Endothelial cell of umbilical vein (primary cell): ENCODE results near the gene AATF. TPM values are rescaled to one million over a fixed set of nuclear protein-coding genes. Genes with fewer than 3 reads are reported as not detected.

Experiments
- BruUV-seq: library from RNA; stranded (reverse); fragments of 400-500 nt; replicated peaks from 2 replicates; lab custom pipeline; 2021; lab: Mats Ljungman, UMichigan
- CTCF ChIA-PET: fragments of 300-600, 350-600 bp; sonication (Branson Sonifier 250); formaldehyde crosslinking; loops from one replicate; lab custom pipeline; 2021; ENCODE audit warnings: antibody characterized with exemption, inconsistent platforms; lab: Charles Lee
- POLR2A ChIA-PET: fragments of 300-600, 350-600 bp; sonication (Branson Sonifier 250); formaldehyde crosslinking; loops from one replicate; lab custom pipeline; 2021; ENCODE audit warnings: antibody characterized with exemption, inconsistent platforms; lab: Charles Lee
- DNase-seq: peaks from one replicate; pipeline ENCODE4 v3.0.0-alpha.2; 2011; ENCODE audit warnings: low read depth, low spot score
- FAIRE-seq: peaks from 2 replicates; lab custom pipeline; 2011; peaks lifted over from hg19 to GRCh38; lab: Jason Lieb, UNC
- H2AFZ ChIP-seq: 2 replicates; pipeline ENCODE4 v1.6.0; 2012; ENCODE audit warnings: low read depth, low read length, control low read depth, inconsistent platforms
- H3K27ac ChIP-seq: 2 replicates; pipeline ENCODE4 v1.5.1; 2011; ENCODE audit warnings: low read depth, mild to moderate bottlenecking, control low read depth, low read length, moderate library complexity; ENCODE audit not compliant: insufficient read depth
- H3K27me3 ChIP-seq, 2 experiments: 2 replicates each; pipeline versions ENCODE4 v1.6.0 to v1.6.1; 2011; ENCODE audit warnings: low read length in 2 of 2, mixed read lengths in 1 of 2; ENCODE audit not compliant: control insufficient read depth in 2 of 2, insufficient read depth in 2 of 2
- H3K36me3 ChIP-seq, 2 experiments: 2 replicates in 1 of 2; 3 replicates in 1 of 2; pipeline ENCODE4 v1.5.1; 2011; ENCODE audit warnings: low read length in 2 of 2, mild to moderate bottlenecking in 1 of 2, moderate library complexity in 1 of 2; ENCODE audit not compliant: control insufficient read depth in 2 of 2, insufficient read depth in 2 of 2; ENCODE audit errors: extremely low read depth in 1 of 2
- H3K4me1 ChIP-seq: 3 replicates; pipeline ENCODE4 v1.5.1; 2011; ENCODE audit warnings: mild to moderate bottlenecking, low read length; ENCODE audit not compliant: control insufficient read depth, insufficient read depth; ENCODE audit errors: extremely low read depth
- H3K4me2 ChIP-seq: 2 replicates; pipeline ENCODE4 v1.6.1; 2011; ENCODE audit warnings: low read length, control low read depth, mixed read lengths; ENCODE audit not compliant: insufficient read depth
- H3K4me3 ChIP-seq, 3 experiments: fragments of 200-600 bp in 1 of 3; sonication (generic), shearing (Covaris generic) in 1 of 3; replicated peaks in 1 of 3; 2 replicates each; pipeline ENCODE4 v1.5.1; 2011 to 2016; ENCODE audit warnings: control low read depth in 3 of 3, low read length in 3 of 3, mild to moderate bottlenecking in 2 of 3, inconsistent platforms in 1 of 3, low read depth in 1 of 3, moderate library complexity in 1 of 3; ENCODE audit not compliant: insufficient read depth in 1 of 3
- H3K79me2 ChIP-seq: 2 replicates; pipeline ENCODE4 v1.6.0; 2012; ENCODE audit warnings: low read length, inconsistent platforms; ENCODE audit not compliant: control insufficient read depth, insufficient read depth
- H3K9ac ChIP-seq: replicated peaks from 2 replicates; pipeline ENCODE3; 2011; ENCODE audit warnings: low read length, control low read depth; ENCODE audit not compliant: insufficient read depth; ENCODE audit errors: extremely low read depth
- H3K9me1 ChIP-seq: replicated peaks from 3 replicates; pipeline ENCODE4 v1.6.0; 2011; ENCODE audit warnings: mild to moderate bottlenecking, low read length; ENCODE audit not compliant: control insufficient read depth, insufficient read depth; ENCODE audit errors: extremely low read depth
- H3K9me3 ChIP-seq: replicated peaks from 2 replicates; pipeline ENCODE4 v1.5.1; 2012; ENCODE audit warnings: low read length, inconsistent platforms; ENCODE audit not compliant: control insufficient read depth, insufficient read depth
- H4K20me1 ChIP-seq: replicated peaks from 2 replicates; pipeline ENCODE3; 2011; ENCODE audit warnings: mild to moderate bottlenecking, low read length; ENCODE audit not compliant: control insufficient read depth, insufficient read depth; ENCODE audit errors: extremely low read depth
- EZH2 ChIP-seq: IDR thresholded peaks from 2 replicates; pipeline ENCODE4 v1.6.1; 2012; ENCODE audit warnings: borderline replicate concordance, low read depth, mild to moderate bottlenecking, moderate library complexity, low read length, inconsistent platforms; ENCODE audit not compliant: severe bottlenecking
- FOS ChIP-seq: IDR thresholded peaks from 2 replicates; pipeline ENCODE4 v1.6.1; 2011; ENCODE audit warnings: mild to moderate bottlenecking, low read length, moderate library complexity, borderline replicate concordance; ENCODE audit not compliant: insufficient read depth
- GATA2 ChIP-seq: IDR thresholded peaks from 2 replicates; pipeline ENCODE4 v1.7.0; 2011; ENCODE audit warnings: low read depth, mild to moderate bottlenecking, moderate library complexity, mixed read lengths, low read length; ENCODE audit not compliant: insufficient read length, insufficient read depth
- MYC ChIP-seq: IDR thresholded peaks from one replicate; pipeline ENCODE4 v1.6.1; 2011; ENCODE audit warnings: mild to moderate bottlenecking, low read depth, low read length
- POLR2A ChIP-seq: IDR thresholded peaks from 2 replicates; pipeline ENCODE4 v1.6.1; 2012; ENCODE audit warnings: low read depth, mild to moderate bottlenecking, control low read depth, low read length
- POLR2AphosphoS5 ChIP-seq: IDR thresholded peaks from 2 replicates; pipeline ENCODE4 v1.6.1; 2012; ENCODE audit warnings: low read depth, mild to moderate bottlenecking, control low read depth, low read length, moderate library complexity; ENCODE audit not compliant: insufficient read depth
- dilution Hi-C: fragments of 300-500 bp; cut with MboI; formaldehyde crosslinking; loops from one replicate; pipeline ENCODE4 v1.15.0; 2019; ENCODE audit warnings: low sequenced_read_pairs; ENCODE audit not compliant: extremely low pct_ligation_motif_present
- intact Hi-C: fragments of 100-400 bp; cut with micrococcal nuclease; formaldehyde crosslinking; loops from one replicate; pipeline ENCODE4 v1.10.0; 2022
- polyA plus RNA-seq, 4 experiments: library from polyadenylated mRNA; depleted of rRNA in 3 of 4; stranded (reverse) in 3 of 4; unstranded in 1 of 4; fragments of >200 nt; gene quantifications; 2 replicates each; pipeline versions ENCODE4 v1.2.1 to v1.2.3, GENCODE V29; 2011 to 2012; ENCODE audit warnings: missing spikeins in 1 of 4
- total RNA-seq: library from RNA; stranded (reverse); gene quantifications from 2 replicates; pipeline ENCODE4 v1.2.3, GENCODE V29; 2021
- TF ChIP-seq, protein P1 (sequence below), 2 donors: IDR thresholded peaks; 1 replicate in 1 of 2; 2 replicates in 1 of 2; pipeline ENCODE4 v1.5.1; 2011; ENCODE audit warnings: low read length in 2 of 2, mild to moderate bottlenecking in 2 of 2, moderate library complexity in 2 of 2, control low read depth in 1 of 2, inconsistent platforms in 1 of 2, low read depth in 1 of 2; ENCODE audit not compliant: insufficient read depth in 1 of 2; ENCODE audit errors: extremely low read depth in 1 of 2

The AATF gene
- total and polyA plus RNA-seq, 2 donors (not counting 3 experiments of a cell fraction or from before 2014, with no cell fraction given): 15.7 to 47.2 TPM

DNA sequence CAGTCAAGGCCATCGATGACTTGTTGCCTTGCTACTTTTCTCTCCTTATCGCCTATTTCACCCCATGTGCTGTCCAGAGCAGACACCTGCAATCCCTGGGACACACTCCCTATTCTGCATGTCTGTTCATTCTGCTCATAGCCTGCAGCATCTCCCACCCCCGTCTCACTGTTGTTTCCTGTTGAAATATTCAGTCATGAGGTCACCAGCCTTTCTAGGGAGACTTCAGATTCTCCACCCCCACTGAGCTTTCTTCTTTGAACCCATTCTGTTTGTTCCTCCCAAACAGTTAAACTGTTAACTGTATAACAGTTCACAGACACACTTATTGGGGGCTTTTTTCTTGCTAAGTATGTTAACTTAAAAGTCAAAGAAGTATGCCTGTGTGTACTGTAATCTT lies 94.4 kb downstream of the AATF start:
- dilution Hi-C loops (no loop called here), intact Hi-C loops (no loop called here)
- H3K9me1 ChIP-seq: no peaks in the 10 kb centered on the region
- H3K4me2 ChIP-seq: no peak overlapping the region
- H3K4me3 ChIP-seq: no peak overlapping the region
- H3K27ac ChIP-seq: no peak overlapping the region
- no TSS peak for BruUV-seq
- no peak overlapping the region for H2AFZ ChIP-seq
- no peaks in the 10 kb centered on the region for H3K27me3 ChIP-seq
- no peaks in the 10 kb centered on the region for H3K9me3 ChIP-seq
- no peaks in the 10 kb centered on the region for H4K20me1 ChIP-seq
- H3K4me1 ChIP-seq: peaks cover 3% of the 10 kb centered on the region
- POLR2A ChIA-PET: no interaction called here
- FAIRE-seq (no peak), DNase-seq (no peak)
- H3K79me2 ChIP-seq: no peaks in the 10 kb centered on the region
- TF ChIP-seq GATA2 (no peak), POLR2A (no peak), MYC (no peak), EZH2 (no peak), FOS (no peak), POLR2AphosphoS5 (no peak)
- TF ChIP-seq, protein P1, sequence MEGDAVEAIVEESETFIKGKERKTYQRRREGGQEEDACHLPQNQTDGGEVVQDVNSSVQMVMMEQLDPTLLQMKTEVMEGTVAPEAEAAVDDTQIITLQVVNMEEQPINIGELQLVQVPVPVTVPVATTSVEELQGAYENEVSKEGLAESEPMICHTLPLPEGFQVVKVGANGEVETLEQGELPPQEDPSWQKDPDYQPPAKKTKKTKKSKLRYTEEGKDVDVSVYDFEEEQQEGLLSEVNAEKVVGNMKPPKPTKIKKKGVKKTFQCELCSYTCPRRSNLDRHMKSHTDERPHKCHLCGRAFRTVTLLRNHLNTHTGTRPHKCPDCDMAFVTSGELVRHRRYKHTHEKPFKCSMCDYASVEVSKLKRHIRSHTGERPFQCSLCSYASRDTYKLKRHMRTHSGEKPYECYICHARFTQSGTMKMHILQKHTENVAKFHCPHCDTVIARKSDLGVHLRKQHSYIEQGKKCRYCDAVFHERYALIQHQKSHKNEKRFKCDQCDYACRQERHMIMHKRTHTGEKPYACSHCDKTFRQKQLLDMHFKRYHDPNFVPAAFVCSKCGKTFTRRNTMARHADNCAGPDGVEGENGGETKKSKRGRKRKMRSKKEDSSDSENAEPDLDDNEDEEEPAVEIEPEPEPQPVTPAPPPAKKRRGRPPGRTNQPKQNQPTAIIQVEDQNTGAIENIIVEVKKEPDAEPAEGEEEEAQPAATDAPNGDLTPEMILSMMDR (IDR thresholded peaks at IDR 0.05; ENCODE audit: extremely low read depth in 1 of 2, insufficient read depth in 1 of 2, low read depth in 1 of 2, low read length in 2 of 2): no peak
- H3K9ac ChIP-seq: no peak overlapping the region
- CTCF ChIA-PET: interaction anchor here (1.4 to 1.6 kb wide), 2 partner anchors 410 to 440 kb away, joined by 5 read pairs; no protein-coding TSS in a partner anchor
- H3K36me3 ChIP-seq: no peaks in the 10 kb centered on the region
